Activated CD8-positive, alpha-beta T cell treated with anti-CD3 and anti-CD28 coated beads for 36 hours (primary cell): ENCODE results near the gene ZMIZ1. TPM values are rescaled to one million over a fixed set of nuclear protein-coding genes. Genes with fewer than 3 reads are reported as not detected.

Experiments
- ATAC-seq: fragments of 200-7000 bp; cut with Tn5 transposase; one replicate; pipeline ENCODE4 v1.10.0; 2021; ENCODE audit warnings: mild to moderate bottlenecking, moderate library complexity
- CTCF ChIA-PET: fragments of 350-600 bp; sonication (Branson Sonifier 250); formaldehyde crosslinking; loops from one replicate; lab custom pipeline; 2021; ENCODE audit warnings: antibody characterized with exemption; lab: Charles Lee
- POLR2A ChIA-PET: fragments of 350-600 bp; sonication (Branson Sonifier 250); formaldehyde crosslinking; loops from one replicate; lab custom pipeline; 2021; ENCODE audit warnings: antibody characterized with exemption; lab: Charles Lee
- DNase-seq: peaks from one replicate; pipeline ENCODE4 v3.0.0-alpha.2; 2020
- H3K27ac Mint-ChIP-seq: one replicate; pipeline ENCODE4 v1.8.0; 2021; ENCODE audit warnings: mild to moderate bottlenecking, mixed read lengths
- H3K27me3 Mint-ChIP-seq: one replicate; pipeline ENCODE4 v1.8.0; 2021; ENCODE audit warnings: mixed read lengths
- H3K36me3 Mint-ChIP-seq: one replicate; pipeline ENCODE4 v1.8.0; 2021; ENCODE audit warnings: low read depth, mixed read lengths
- H3K4me1 Mint-ChIP-seq: one replicate; pipeline ENCODE4 v1.8.0; 2021; ENCODE audit warnings: low read depth, mixed read lengths
- H3K4me3 Mint-ChIP-seq: one replicate; pipeline ENCODE4 v1.8.0; 2021; ENCODE audit warnings: mild to moderate bottlenecking, moderate library complexity, mixed read lengths
- H3K9me3 Mint-ChIP-seq: one replicate; pipeline ENCODE4 v1.8.0; 2021; ENCODE audit warnings: mixed read lengths
- CTCF ChIP-seq: fragments of 200-600 bp; IDR thresholded peaks from one replicate; pipeline ENCODE4 v1.8.0; 2022; ENCODE audit warnings: antibody characterized with exemption, mild to moderate bottlenecking
- intact Hi-C: fragments of 100-400 bp; cut with micrococcal nuclease; formaldehyde crosslinking; loops from one replicate; pipeline ENCODE4 v1.10.0; 2022
- total RNA-seq, 2 experiments: library from RNA; stranded (reverse); gene quantifications; one replicate each; pipeline ENCODE4 v1.2.3, GENCODE V29; 2021

ZMIZ1 gene
- total RNA-seq, 2 experiments from 2014 or later, result 46.5 to 52.2 TPM

GRCh38 chr10:79053481-79054202 is 15.1 kb upstream of the ZMIZ1 start:
- no peak overlapping the region for H3K27ac Mint-ChIP-seq
- H3K9me3 Mint-ChIP-seq, result no peaks in the 10 kb centered on the region
- no peak for TF ChIP-seq CTCF
- H3K27me3 Mint-ChIP-seq, result no peaks in the 10 kb centered on the region
- ATAC-seq (no peak), DNase-seq (peak; percentile 2)
- ChIA-PET POLR2A (no interaction called here), CTCF (interaction anchor here (1.5 kb wide), 1 partner anchor 142 kb away, joined by 4 read pairs; no protein-coding TSS in a partner anchor)
- H3K36me3 Mint-ChIP-seq, result no peaks in the 10 kb centered on the region
- intact Hi-C loops, result no loop called here
- H3K4me3 Mint-ChIP-seq, result no peak overlapping the region
- H3K4me1 Mint-ChIP-seq, result peaks cover 28% of the 10 kb centered on the region

- Mint-ChIP-seq H3K27me3 (no peaks in the 10 kb centered on the region), H3K4me1 (peaks cover 20% of the 10 kb centered on the region), H3K27ac (no peak overlapping the region), H3K36me3 (no peaks in the 10 kb centered on the region), H3K4me3 (no peak overlapping the region), H3K9me3 (no peaks in the 10 kb centered on the region)
- DNase-seq (peak; percentile 1), ATAC-seq (no peak)
- ChIA-PET CTCF (interaction anchor here (1.5 kb wide), 1 partner anchor 141 kb away, joined by 4 read pairs; no protein-coding TSS in a partner anchor), POLR2A (no interaction called here)
- intact Hi-C loops, result no loop called here
- no peak for TF ChIP-seq CTCF
These were observed 14.3 kb upstream of the ZMIZ1 start for GRCh38 chr10:79054203-79055099.

- ChIA-PET POLR2A (no interaction called here), CTCF (interaction anchor here (0.8 to 1.5 kb wide), 2 partner anchors 9 to 140 kb away, joined by 3 to 4 read pairs; no protein-coding TSS in a partner anchor)
- TF ChIP-seq CTCF, result no peak
- H3K4me1 Mint-ChIP-seq, result peaks cover 14% of the 10 kb centered on the region
- intact Hi-C loops, result no loop called here
- no peak overlapping the region for H3K4me3 Mint-ChIP-seq
- no peaks in the 10 kb centered on the region for H3K9me3 Mint-ChIP-seq
- H3K36me3 Mint-ChIP-seq, result no peaks in the 10 kb centered on the region
- ATAC-seq (no peak), DNase-seq (peak; percentile 0)
- no peak overlapping the region for H3K27ac Mint-ChIP-seq
- no peaks in the 10 kb centered on the region for H3K27me3 Mint-ChIP-seq
These were observed 13.5 kb upstream of the ZMIZ1 start for GRCh38 chr10:79055100-79055782.

- Mint-ChIP-seq H3K27ac (no peak overlapping the region), H3K4me1 (peaks cover 9% of the 10 kb centered on the region), H3K9me3 (no peaks in the 10 kb centered on the region), H3K27me3 (no peaks in the 10 kb centered on the region), H3K36me3 (no peaks in the 10 kb centered on the region), H3K4me3 (no peak overlapping the region)
- CTCF ChIA-PET, result interaction anchor here (0.8 kb wide), 1 partner anchor 9 kb away, joined by 3 read pairs; no protein-coding TSS in a partner anchor
- DNase-seq (no peak), ATAC-seq (no peak)
- intact Hi-C loops, result no loop called here
- TF ChIP-seq CTCF, result no peak
- POLR2A ChIA-PET, result no interaction called here
These were observed 12.9 kb upstream of the ZMIZ1 start for GRCh38 chr10:79055892-79056291.
